ENCODE measurements around the gene TMEM181.

GRCh38 chr6:158619922-158620801, 60.3 kb downstream of the TMEM181 start:
- TF ChIP-seq CTCF (IDR thresholded peaks at IDR 0.05) (no peak), POLR2A (IDR thresholded peaks at IDR 0.05) (no peak)
